Measurements from ENCODE around the gene ARHGEF12. TPM values are rescaled to one million over a fixed set of nuclear protein-coding genes. Genes with fewer than 3 reads are reported as not detected.

ARHGEF12 gene
- total RNA-seq, 1 experiment from 2014 or later, result 33.9 TPM

GRCh38 chr11:120385655-120386054 lies 49.4 kb downstream of the ARHGEF12 start:
- no peak for DNase-seq (ENCODE audit: low spot score)

- no peak for DNase-seq (ENCODE audit: low spot score)
These were observed 50.1 kb downstream of the ARHGEF12 start for GRCh38 chr11:120386318-120386717.

- no peak for DNase-seq (ENCODE audit: low spot score)
These were observed 50.7 kb downstream of the ARHGEF12 start for GRCh38 chr11:120386774-120387371.

GRCh38 chr11:120388261-120388660 lies 52.0 kb downstream of the ARHGEF12 start:
- DNase-seq (ENCODE audit: low spot score), result no peak

DNA sequence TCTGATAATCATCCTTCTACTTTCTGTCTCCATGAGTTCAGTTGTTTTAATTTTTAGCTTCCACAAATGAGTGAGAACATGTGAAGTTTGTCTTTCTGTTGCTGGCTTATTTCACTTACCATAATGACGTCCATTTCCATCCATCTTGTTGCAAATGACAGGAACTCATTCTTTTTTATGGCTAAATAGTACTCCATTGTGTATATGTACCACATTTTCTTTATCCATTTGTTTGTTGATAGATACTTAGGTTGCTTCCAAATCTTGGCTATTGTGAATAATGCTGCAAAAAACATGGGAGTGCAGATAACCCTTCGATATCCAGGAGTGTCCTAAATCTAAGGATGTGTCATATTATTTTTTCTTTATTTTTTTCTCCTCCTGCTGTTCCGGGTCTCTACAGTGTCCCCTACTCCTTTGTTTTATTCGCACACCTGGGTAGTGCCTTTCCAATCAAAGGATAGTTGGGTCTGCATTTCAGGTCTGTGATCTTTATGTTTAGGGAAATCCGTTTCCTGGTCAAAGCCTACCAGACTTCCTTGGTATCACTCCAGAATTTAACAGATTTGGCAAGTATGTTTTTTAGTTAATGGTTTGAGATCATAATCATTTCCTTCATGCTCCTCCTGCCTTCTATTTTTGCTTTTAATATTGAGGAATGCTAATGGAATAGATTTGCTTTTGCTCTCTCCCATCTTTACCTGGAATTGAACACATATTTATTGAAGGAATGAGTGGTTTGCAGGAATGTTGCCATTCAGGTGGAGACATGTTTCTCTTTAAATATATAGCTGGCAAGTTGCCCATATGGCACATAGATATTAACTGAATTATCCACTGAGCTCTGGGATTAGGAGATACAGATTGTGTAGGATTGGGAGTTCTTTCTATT lies 53.7 kb downstream of the ARHGEF12 start:
- DNase-seq (ENCODE audit: low spot score), result no peak

GRCh38 chr11:120390585-120390922 lies 54.3 kb downstream of the ARHGEF12 start:
- DNase-seq (ENCODE audit: low spot score), result no peak

- DNase-seq (ENCODE audit: low spot score), result no peak
These were observed 55.1 kb downstream of the ARHGEF12 start for GRCh38 chr11:120391292-120391691.

DNA sequence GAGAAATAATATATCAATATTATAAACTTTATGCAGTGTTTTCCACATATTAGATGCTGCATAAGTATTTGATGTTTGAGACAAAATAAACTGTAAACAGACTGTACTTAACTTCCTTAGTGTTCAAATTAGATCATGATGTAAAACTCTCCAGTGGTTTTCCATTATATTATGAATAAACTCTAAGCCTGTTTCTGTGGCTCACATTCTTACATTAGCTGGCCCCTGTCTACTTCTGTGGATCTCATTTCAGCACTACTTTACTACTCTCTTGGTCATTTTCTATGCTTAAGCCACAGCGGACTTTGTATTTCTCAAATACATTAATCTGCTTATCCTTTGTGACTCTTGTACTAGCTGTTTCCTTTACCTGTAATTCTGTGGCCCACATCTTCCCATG lies 55.6 kb downstream of the ARHGEF12 start:
- DNase-seq (ENCODE audit: low spot score), result no peak

- no peak for DNase-seq (ENCODE audit: low spot score)
These were observed 56.1 kb downstream of the ARHGEF12 start for GRCh38 chr11:120392314-120392713.

- no peak for DNase-seq (ENCODE audit: low spot score)
These were observed 56.6 kb downstream of the ARHGEF12 start for GRCh38 chr11:120392793-120393192.

DNA sequence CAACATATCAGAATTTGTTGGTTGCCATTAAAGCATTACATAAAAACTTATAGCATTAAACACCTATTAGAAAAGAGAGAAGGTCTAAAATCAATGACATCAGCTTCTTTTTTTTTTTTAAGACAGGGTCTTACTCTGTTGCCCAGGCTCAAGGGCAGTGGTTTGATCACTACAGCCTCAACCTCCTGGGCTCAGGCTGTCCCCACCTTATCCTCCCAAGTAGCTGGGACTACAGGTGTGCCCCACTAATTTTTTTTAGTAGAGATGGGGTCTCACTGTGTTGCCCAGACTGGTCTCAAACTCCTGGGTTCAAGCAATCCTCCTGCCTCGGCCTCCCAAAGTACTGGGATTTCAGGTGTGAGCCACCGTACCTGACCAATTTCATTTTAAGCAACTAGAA lies 57.9 kb downstream of the ARHGEF12 start:
- no peak for DNase-seq (ENCODE audit: low spot score)

DNA sequence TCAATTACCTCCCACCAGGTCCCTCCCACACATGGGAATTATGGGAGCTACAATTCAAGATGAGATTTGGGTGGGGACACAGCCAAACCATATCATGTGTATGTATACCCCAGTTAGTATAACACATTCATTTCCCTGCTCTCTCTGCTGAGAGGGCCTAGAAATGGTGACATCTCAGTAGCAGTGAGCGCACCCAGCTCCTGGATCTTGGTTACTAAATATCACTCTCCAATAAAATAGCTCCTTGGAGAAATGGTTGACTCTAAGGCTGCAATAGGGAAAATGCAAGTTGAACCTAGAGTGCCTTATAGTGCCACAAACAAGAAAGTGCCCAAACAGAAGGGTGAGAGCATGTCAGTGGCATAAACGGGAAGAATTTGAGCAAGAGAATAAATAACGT lies 59.6 kb downstream of the ARHGEF12 start:
- DNase-seq (ENCODE audit: low spot score), result no peak

GRCh38 chr11:120398132-120398531 lies 61.9 kb downstream of the ARHGEF12 start:
- DNase-seq (ENCODE audit: low spot score), result no peak

DNA sequence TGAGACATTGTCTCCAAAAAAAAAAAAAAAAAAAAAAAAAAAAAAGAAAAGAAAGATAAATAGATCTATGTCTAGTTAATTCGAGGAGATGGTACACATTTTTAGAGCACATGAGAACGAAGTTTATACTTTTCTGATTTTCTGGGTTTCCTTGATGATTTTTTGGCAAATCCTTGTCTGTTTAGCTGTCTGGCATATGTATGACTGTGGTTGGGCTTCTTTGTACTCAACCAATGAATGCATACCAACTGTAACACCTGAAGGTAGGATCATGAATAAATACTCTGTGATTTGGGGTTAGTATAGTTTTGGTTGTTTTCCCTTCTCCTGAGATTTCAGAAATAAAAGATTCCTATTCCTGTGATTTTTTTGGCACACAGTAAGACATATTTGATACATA lies 63.1 kb downstream of the ARHGEF12 start:
- DNase-seq (ENCODE audit: low spot score), result peak; percentile 19

GRCh38 chr11:120400564-120401364 lies 64.6 kb downstream of the ARHGEF12 start:
- DNase-seq (ENCODE audit: low spot score), result peak; percentile 94

DNA sequence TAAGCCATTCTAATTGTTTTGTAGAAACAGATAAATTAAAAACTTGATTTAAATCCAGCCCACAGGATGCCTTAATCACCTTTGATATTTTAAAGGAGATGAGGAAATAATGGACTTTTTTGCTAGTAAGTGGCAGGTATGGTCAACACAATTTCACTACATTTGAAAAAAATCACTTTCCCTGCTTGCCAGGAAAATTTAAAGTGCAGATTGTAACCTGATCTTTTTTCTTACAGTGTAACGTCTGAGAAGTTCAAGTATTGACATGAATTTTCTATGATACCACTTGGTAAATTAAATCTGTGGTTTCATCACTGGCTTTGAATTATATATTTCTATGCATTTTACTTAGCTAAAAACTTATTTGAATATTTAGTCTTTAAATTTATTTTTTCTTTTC lies 65.3 kb downstream of the ARHGEF12 start:
- DNase-seq (ENCODE audit: low spot score), result no peak

DNA sequence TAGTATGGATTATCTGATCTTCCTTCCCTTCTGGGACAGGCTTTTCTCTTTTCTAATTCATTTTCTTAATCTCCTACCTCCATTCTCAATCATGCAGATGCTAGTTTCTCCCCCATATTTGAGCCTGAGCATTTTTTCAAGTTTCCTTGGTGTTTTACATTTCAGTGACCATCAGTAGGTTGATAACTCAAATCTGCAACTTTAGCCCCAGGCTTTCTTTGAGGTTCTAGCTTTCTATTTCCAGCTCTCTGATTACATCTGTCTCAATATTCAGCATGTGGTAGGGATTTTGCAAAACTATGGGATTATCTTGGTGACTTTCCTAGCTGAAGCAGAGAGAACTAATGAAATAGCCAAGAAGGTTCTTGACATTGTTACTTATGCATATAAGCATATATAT lies 67.8 kb downstream of the ARHGEF12 start:
- no peak for DNase-seq (ENCODE audit: low spot score)

DNA sequence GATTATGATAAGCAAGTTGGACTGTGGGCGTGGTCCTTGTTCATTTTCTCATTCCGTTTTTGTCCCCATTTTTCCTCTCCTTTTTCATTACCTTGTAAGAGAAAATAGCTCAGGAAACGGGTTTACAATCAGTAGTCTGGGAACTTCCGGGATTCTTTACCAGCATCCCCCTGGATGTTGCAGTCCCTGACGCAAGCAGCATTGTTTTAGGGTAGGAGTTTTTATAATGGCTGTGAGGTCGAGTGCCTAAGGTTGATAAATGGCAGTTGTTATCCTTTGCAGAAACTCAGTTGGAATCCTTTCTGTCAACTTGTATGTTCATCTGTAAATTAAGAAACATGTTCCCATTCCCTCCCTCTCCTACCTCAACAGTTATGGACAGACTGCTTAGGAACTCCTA lies 68.3 kb downstream of the ARHGEF12 start:
- no peak for DNase-seq (ENCODE audit: low spot score)

GRCh38 chr11:120409655-120410054 lies 73.4 kb downstream of the ARHGEF12 start:
- no peak for DNase-seq (ENCODE audit: low spot score)

- no peak for DNase-seq (ENCODE audit: low spot score)
These were observed 74.6 kb downstream of the ARHGEF12 start for GRCh38 chr11:120410622-120411380.

- DNase-seq (ENCODE audit: low spot score), result no peak
These were observed 77.3 kb downstream of the ARHGEF12 start for GRCh38 chr11:120413480-120413879.

DNA sequence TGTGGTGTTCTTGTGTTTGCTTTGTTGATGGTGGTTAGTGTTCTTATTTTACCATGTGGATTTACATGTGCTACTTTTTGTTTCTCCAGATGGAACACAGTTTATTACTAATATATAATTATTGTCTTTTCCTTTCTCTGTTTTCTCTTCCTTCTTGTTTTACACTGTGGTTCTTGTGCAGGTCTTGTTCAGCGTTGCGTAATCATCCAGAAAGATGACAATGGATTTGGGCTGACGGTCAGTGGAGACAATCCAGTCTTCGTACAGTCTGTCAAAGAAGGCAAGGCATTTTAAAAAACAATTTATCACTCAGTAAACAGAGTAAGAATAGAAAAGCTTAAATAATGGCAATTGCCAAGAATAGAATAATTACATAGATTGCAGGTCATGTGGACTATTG lies 84.4 kb downstream of the ARHGEF12 start:
- no peak for DNase-seq (ENCODE audit: low spot score)
